HG02840 (cell line): ENCODE results near the gene PPM1K.

Experiments used
- ATAC-seq: cut with Tn5 transposase; IDR thresholded peaks from one replicate; pipeline ENCODE4 v1.9.1; 2021; ENCODE audit warnings: mild to moderate bottlenecking, moderate library complexity, moderate number of reproducible peaks; ENCODE audit not compliant: unreplicated experiment, low FRiP score

PPM1K gene

DNA sequence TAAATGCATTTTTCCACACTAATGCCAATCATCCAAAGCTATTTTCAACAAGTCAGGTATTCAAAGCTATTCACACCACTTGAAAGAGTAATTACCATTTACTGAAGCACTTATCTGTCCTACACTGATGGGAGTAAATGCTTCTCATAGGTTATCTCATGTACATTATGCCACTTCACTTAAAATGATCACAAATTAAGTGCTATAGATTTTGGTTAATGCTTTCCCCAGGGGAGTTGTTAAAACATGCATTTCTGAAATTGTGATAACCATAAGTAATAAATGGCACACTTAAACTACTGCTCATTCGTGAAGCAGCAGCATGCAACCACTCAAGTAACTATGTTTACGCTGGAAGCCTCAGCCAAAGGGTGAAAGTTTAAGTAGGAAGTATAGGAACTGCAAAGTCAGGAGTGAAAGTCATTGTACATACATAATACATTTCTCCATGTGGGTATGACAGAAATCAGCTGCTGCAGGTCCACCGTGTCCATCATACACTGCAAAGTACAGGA lies 6.6 kb downstream of the PPM1K start:
- ATAC-seq = no peak

GRCh38 chr4:88276952-88277710 lies 7.2 kb downstream of the PPM1K start:
- ATAC-seq = no peak

DNA sequence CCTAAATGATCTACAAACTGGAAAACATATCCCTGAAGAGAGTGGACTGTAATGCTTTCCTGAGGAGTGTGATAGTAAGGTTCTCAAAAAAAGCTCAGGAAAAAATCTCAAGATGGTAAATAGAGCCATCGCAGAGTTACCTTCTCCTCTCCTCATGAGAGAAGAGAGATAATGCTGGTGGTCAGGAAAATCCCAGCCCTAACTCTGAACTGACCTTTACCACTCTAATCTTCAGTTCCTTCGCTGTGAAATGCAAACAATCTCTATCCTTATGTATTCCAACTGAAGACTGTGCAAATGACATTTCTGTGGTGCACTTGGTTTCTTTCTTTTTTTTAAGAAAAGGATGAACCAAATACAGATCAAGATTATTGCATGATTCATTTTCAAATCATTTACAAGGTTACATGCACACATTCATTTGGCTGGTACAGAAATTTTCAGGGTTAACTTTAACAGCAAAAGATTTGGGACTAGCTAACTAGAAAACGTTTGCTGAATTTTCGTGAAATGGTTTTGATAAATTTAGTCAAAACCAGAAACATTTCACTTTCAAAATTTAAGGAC lies 8.3 kb downstream of the PPM1K start:
- no peak for ATAC-seq

DNA sequence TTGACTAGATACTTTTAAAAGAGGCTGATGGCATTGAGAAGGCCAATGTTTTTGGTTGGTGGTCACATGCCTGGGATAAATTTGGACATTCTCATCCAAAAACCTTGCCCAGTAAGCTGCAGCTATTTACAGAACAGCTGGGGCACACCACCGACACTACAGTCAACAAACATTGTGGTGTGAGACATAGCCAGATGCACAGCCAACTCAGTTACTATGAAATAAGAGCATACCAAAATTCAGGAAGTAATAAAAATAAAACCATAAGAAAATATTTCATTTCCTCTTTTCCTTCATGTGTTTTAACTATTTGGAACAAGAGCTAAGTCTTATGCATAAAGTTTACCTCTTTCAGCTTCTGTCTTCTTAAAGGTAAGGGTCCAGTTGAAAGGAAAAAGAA lies 8.8 kb downstream of the PPM1K start:
- ATAC-seq = no peak

GRCh38 chr4:88268913-88269312 lies 15.4 kb downstream of the PPM1K start:
- no peak for ATAC-seq

GRCh38 chr4:88264336-88264735 lies 20.0 kb downstream of the PPM1K start:
- no peak for ATAC-seq

- no peak for ATAC-seq
These were observed 26.6 kb downstream of the PPM1K start for GRCh38 chr4:88257726-88258125.

DNA sequence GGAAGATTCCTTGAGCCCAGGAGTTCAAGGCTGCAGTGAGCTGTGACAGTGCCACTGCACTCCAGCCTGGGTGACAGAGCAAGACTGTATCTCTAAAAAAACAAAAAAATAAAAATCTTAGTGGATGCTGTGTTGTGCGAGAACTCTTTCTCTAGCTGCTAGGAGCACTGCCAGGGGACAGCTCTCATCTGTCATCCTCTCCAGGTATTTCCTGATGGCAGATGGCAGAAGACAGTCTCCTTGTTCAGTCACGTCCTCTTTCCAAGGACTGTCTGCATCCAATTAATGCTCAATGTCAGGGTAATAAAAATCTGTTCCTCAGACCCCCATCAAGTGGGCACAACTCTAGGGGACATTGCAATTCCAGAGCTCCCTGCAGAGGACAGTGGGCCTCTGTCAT lies 29.2 kb downstream of the PPM1K start:
- ATAC-seq = no peak

- ATAC-seq = no peak
These were observed 32.4 kb downstream of the PPM1K start for GRCh38 chr4:88251924-88252323.

- no peak for ATAC-seq
These were observed 37.2 kb downstream of the PPM1K start for GRCh38 chr4:88247148-88247547.

DNA sequence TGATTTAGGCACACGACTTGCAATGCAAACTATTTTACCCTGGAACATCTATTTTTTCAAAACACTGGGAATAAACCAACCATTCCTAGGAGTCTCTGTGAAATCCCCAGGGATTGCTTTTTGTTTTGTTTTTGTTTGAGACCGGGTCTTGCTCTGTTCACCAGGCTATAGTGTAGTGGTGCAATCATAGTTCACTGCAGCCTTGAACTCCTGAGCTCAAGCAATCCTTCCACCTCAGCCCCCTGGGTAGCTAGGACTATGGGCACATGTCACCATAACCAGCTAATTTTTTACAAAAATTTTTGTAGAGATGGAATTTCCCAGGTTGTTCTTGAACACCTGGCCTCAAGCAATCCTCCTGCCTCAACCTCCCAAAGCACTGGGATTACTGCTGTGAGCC lies 37.8 kb downstream of the PPM1K start:
- no peak for ATAC-seq

DNA sequence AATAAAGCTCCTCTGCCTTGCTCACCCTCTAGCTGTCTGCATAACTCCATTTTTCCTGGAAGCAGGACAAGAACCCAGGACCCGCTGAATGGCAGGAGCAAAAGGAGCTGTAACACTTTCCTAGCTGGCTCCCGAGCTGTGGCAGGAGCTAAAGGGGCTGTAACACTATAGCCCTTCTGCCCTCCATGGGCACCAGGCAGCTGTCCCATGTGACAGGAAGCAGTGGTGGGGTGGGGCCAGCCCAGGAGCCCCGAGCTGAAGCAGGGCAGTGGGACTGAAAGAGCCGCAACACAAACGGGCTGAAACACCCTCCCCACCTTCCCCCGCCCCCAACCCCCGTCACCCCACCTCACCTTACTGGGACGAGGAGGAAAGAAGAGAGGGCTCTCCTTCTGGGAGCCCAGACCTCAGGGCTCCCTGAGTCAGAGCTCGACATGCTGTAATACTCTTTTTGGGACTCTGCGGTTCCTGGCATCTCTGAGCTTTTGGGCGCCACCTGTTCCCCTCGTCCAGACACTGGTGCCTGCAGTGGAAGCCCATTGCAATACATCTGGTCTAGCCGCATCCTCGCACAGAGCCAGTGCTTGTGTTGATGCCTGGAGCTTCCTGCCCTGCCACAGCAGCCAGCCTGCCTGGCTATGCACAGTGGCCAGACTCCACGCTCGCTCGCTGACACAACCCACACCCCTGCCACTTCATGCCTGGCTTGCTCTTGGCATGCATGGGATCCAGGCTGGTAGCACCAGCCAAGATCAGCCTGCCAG lies 39.4 kb downstream of the PPM1K start:
- ATAC-seq = no peak

DNA sequence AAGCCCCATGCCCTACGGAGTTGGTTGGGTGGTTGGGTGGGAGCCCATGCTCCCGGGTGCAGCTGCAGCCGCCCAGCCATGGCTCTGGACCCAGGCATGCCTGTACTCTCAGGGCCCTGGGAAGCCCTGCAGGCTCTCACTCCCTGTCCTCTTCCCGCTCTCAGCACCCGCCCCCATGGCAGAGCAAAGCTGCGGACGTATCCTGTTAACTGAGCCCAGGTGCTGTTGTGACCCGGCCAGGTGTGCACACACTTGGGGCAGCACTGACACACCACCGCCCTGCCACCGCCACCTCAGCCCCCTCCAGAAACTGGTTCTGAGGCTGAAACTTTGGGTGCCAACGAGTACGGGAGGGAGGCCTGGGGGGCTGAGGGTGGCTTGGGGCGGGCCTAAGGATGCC lies 40.3 kb downstream of the PPM1K start:
- no peak for ATAC-seq

DNA sequence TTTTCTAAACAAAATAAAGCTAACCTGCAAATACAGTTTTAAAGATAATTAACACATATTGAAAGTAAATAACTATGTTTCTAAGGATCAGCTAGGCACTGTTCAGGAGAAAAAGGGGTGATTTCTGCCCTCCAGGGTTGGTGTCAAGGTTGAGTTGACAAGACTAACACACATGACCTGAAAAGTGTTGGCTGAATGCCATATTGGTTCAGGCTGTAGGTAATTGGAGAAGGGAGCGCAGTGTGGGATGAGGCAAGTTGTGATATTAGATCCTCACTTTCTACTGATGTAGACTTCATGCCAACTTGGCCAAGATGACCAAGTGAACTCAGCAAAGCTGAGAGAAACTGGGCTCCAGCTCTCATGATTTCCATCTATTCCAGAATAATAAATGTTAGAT lies 42.2 kb downstream of the PPM1K start:
- no peak for ATAC-seq

DNA sequence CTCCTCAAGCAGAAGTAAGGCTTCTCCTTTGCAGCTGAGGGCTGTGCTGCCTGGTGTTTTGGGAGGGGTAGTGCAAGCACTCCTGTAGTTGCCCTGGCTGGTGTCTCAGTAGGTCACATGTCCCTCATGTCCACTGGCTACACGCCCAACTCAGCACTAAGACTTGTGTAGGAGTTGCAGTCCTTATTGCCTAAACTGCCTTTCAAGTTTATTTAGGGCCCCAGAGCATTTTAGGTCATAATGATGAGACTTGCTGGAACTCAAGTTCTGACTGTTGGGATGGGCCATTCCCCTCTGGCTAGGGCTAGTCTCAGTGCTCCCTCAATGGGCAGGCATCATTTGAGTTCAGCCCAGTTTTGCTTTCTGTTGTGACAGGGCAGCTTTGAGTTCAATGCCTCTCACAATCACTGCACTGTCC lies 44.1 kb downstream of the PPM1K start:
- ATAC-seq = no peak

DNA sequence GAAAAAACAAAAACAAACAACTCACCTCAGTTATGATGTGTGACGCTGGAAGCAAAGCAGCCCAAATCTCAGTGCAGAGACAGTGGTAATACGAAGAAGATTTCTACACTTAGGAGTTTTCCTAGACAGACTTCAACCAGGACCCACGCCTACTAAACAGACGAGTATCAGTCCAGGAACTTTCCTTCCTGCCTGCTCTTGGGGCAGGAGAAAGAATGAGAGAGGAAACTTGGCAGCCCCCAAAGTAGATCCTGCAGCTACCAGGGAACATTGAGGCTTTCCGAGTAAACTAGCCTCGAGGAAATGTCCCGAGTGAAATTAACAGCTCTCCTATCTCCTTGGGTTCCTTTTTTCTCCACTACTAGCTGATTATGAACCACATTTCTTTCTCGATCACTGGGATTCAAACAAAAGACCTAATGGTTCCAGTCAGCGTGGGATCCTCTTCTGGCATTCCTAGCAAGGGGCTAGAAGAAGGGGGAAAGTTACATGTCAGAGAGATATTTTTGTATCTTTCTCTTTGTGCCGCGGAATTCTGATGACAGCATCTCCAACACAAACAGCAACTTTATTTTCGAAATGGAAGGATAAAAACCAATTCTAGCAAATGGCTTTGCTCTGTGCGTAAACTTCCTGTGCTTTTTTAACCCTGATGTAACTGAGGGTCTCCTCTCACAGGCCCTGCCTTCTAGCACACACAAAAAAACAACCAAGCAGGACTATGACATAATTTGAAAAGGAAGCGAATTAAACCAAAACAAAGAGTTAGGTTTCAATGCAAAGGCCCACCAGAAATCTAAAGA lies 53.2 kb downstream of the PPM1K start:
- no peak for ATAC-seq

DNA sequence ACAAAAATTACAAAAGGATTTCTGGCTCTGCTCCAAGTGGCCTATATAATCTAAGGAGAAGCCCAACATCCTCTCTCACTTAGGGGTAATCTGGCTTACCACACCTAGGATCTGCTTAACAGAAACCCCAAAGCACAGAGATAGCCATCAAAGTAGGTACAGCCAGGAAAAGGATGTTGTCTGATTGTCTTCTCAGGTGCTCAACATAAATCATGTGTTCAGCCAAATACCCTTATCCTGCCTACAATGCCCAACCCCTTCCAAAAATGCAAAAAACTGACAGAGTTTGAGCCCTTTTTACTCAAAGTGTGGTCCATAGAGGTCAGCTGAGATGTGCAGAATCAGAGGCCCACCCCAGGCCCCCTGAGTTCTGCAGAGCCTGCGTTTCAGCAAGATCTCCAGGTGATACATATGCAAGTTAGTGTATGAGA lies 53.9 kb downstream of the PPM1K start:
- no peak for ATAC-seq

DNA sequence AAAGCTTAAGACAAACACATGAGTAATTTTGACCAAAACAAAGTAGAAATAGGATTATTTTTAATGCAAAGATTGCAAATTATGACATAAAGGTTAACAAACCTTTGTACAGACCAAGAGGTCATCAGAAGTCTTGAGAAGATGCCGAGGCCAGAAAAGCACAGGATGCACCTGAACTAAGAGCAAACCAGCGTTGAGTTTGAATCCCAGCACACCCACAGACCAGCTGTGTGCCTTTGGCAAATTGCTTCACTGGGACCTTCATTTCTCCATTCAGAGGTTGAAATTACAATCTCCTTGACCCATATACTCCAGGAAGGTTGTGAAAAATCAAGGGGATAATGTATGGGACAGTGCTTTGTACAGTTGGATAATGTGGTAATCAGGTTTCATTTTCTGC lies 56.6 kb downstream of the PPM1K start:
- no peak for ATAC-seq

DNA sequence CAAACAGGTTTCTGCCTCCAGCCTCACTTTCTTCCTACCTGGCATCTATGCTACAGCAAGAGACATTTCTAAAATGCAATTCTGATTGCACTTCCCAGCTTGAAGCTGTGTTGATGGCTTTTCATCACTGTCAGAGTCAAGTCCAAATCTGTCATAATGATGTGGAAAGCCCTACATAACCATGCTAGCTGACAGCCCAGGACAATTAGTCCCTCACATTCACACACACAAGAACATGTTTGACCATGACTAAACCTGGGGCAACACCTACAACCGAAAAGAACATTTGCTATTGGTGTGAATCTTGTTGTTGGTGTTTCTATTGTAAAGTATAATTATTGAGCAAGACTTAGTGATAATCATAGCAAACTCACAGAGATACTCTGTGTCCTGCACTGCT lies 58.2 kb downstream of the PPM1K start:
- ATAC-seq = no peak

DNA sequence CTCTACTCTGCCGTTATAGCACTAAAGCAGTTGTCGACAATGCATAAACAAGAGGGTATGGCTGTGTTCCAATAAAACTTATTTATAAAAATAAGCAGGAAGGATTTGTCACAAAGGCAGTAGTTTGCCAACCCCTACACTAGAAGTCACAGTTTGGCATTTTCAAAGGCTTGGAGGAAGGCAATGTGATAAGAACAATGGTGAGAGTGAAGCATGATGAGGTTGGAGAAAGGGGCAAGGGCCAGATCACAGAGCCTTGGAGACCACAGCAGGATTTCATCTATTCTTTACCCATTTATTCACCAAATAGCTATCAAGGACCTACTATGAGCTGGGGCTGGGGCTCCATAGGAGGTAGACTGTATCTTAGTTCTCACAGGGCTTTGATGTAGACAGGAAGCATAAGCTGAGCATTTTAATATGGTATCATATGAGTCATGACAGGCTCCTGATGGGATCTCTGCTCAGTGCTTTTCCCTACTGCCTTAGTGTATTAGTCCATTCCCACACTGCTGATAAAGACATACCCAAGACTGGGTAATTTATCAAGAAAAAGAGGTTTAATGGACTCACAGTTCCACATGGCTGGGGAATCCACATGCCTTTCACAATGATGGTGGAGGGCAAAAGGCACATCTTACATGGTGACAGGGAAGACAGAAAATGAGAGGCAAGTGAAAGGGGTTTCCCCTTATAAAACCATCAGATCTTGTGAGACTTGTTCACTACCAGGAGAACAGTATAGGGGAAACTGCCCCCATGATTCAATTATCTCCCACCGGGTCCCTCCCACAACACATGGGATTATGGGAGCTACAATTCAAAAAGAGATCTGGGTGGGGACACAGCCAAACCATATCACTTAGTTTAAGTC lies 58.9 kb downstream of the PPM1K start:
- no peak for ATAC-seq
